Measurements from ENCODE around the gene RASA4B.

Gene RASA4B

DNA sequence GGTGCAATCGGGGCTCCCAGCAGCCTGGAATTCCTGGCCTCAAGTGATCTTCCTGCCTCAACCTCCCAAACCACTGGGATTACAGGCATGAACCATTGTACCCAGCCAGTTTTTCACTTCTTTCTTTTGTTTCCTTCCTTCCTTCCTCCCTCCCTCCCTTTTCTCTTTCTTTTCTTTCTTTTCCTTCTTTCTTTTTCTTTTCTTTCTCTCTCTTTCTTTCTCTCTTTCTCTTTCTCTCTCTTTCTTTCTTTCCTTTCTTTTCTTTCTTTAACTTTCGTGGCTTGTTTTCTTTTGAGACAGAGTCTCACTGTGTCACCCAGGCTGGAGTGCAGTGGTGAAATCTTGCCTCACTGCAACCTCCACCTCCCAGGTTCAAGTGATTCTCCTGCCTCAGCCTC lies 71.9 kb downstream of the RASA4B start:
- no peak for TF ChIP-seq ZNF274 (IDR thresholded peaks at IDR 0.05; ENCODE audit: low read depth, low read length)
- no peak overlapping the region for H3K4me3 ChIP-seq (ENCODE audit: low read length)

DNA sequence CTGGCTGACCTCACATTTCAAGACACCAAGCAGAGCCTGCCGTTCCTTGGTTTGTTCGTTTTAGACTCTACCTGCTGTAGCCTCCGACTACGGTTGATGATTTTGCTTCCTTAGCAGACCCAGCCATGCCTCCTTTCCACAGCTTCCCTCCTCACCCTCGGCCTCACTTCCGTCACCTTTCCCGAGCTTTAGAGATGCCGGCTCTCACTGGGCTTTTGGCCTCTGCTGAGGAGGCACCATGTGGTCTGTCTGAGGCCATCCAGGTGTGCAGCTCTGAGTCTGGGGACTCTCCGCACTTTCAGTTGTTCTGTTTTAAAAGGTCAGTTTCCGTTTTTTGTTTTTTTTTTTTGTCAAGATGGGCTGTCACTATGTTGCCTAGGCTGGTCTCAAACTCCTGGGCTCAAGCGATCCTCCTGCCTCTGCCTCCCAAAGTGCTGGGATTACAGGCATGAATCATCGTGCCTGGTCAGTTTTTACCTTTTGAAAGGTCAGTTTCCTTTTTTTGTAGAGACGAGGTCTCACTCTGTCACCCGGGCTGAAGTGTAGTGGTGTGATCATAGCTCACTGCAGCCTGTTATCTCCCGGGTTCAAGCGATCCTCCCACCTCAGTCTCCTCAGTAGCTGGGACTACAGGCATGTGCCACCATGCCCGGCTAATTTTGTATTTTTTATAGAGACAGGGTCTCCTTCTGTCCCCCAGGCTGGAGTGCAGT lies 72.5 kb downstream of the RASA4B start:
- TF ChIP-seq ZNF274 (IDR thresholded peaks at IDR 0.05; ENCODE audit: low read depth, low read length) = no peak
- H3K4me3 ChIP-seq (ENCODE audit: low read length) = no peak overlapping the region; the same call in 1 of the 2 replicates

DNA sequence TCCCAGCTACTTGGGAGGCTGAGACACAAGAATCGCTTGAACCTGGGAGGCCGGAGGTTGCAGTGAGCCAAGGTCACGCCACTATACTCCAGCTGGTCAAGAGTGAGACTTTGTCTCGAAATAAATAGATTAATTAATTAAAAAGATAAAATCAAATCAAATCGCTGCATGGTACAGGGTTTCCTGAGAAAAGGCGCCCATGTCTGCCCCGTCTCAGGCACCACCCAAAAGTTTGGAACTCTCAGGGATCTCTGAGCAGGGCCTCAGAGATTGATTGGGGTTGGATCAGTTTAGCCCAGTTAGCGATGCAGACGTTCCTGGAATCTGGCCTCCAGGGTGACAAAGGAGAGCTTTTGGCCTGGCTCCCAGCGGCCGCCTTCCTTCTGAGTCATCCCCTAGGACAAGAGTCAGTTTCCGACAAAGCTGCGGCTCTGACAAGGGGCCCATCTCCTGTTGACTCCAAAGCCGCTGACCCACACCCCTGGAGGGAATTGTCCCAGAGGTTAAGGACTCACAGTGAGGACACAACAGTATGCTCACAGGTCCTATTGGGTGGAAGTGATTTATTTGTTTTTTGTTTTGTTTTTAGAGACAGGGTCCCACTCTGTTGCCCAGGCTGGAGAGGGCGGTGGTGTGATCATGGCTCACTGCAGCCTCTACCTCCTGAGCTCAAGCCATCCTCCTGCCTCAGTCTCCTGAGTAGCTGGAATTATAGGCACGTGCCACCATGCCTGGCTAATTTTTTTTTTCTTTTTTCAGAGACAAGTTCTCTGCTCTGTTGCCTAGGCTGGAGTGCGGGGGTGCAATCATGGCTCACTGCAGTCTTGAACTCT lies 77.4 kb downstream of the RASA4B start:
- no peak for TF ChIP-seq ZNF274 (IDR thresholded peaks at IDR 0.05; ENCODE audit: low read depth, low read length)
- no peak overlapping the region for H3K4me3 ChIP-seq (ENCODE audit: low read length)

DNA sequence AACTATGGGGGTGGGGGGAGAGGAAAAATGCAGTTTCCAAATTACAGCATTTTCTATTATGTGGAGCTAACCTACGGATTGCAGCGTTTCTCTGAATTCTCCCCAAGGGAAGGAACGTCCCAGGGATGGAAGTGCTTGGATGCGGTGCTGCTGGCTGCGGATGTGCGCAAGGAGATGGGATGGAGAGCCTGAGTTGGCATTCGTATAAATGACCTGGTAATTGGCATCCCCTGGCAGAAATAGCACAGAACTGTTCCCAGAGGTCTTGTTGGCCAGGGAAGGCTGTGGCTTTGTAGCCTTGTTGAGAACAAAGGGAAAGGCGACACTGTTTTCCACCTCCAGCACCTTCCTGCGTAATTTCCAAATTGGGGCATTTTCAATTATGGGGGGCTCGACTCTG lies 81.5 kb downstream of the RASA4B start:
- TF ChIP-seq ZNF274 (IDR thresholded peaks at IDR 0.05; ENCODE audit: low read depth, low read length) = no peak
- H3K4me3 ChIP-seq (ENCODE audit: low read length) = no peak overlapping the region; the same call in 1 of the 2 replicates

DNA sequence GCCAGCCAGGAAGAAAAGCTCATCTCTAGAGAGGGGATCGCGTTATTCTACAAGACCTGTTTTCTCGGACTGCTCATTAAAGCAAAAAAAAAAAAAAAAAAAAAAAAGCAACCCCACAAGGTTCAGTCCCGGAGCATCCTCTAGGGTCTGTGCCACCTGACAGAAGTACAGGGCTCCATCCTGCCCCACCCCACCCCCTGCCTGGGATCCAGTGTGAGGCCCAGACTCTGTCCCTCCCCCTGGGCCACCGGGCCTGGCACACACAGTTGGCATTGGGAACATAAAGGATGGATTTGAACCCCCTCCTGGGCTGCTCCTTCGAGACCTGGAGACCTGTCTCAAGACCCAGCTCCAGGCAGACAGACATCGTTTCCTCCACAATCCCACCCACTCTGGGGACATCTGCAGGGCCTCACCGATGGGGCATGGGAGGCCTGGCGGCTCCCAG lies 83.5 kb downstream of the RASA4B start:
- no peak for TF ChIP-seq ZNF274 (IDR thresholded peaks at IDR 0.05; ENCODE audit: low read depth, low read length)
- H3K4me3 ChIP-seq (ENCODE audit: low read length) = peak overlapping the region; percentile 66

DNA sequence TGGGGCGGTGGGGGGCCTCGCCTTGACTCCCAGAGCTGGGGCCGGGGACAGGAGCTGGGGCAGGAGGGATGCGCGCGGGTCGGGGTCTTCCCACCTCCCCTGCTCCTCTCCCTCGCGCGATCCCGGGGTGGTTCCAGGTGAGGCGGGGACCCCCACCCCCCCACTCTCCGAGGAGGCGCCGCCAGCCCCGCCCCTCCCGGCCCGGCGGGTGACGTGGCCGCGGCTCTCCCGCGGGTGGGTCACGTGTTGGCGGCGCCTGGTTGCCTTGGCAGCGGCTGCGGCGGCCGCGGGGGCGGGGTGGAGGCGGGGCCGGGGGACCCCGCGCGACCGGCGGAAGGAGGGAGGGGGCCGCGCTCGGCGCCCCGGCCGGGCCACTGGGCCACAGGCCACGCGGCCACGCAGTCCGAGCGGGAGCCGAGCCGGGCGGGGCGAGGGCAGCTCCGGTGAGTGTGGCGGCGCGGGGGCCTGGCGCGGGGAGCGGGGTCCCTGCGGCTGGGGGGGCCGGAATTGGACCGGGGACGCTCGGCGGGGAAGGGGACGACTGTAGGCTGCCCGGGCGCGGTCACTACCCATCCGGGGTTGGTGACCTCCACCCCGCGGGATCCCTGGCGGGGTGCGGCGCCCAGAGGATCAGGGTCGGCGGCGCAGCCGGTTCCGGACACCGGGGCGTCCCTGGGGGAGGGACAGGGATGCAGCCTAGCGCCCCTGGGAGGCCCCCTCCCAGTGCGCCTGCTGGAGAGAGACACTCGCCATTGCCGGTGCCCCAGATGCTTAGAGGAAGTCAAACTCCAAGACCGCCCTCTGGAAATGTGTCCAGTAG lies 84.1 kb downstream of the RASA4B start, which contains the start of gene ORAI2:
ORAI2 (plus strand) TSS at position 357 of the 820 bp plus-strand sequence. CDS start 5,382 bp downstream, outside the sequence.
- TF ChIP-seq ZNF274 (IDR thresholded peaks at IDR 0.05; ENCODE audit: low read depth, low read length) = no peak
- H3K4me3 ChIP-seq (ENCODE audit: low read length) = peak within 1 kb of the TSS; percentile 66

Measured in GM08714 (cell line).